ENCODE results near the gene GOLGA7B.

Gene GOLGA7B

GRCh38 chr10:97903128-97904017, 53.7 kb downstream of the GOLGA7B start:
- no peak for TF ChIP-seq CEBPB (IDR thresholded peaks at IDR 0.05)
- no peak for TF ChIP-seq CREB1 (IDR thresholded peaks at IDR 0.05; ENCODE audit: low read depth)
- TF ChIP-seq REST (IDR thresholded peaks at IDR 0.05; ENCODE audit: low read depth): no peak
- TF ChIP-seq RAD21 (IDR thresholded peaks at IDR 0.05; ENCODE audit: low read depth): no peak
- TF ChIP-seq MAX (IDR thresholded peaks at IDR 0.05): no peak
- TF ChIP-seq EGR1 (IDR thresholded peaks at IDR 0.05): no peak
- TF ChIP-seq ZBTB7A (IDR thresholded peaks at IDR 0.05; ENCODE audit: low read depth): no peak
- TF ChIP-seq TAF1 (IDR thresholded peaks at IDR 0.05; ENCODE audit: low read depth): no peak
- no peak for TF ChIP-seq EP300 (IDR thresholded peaks at IDR 0.05; ENCODE audit: borderline replicate concordance)
- TF ChIP-seq TEAD4 (IDR thresholded peaks at IDR 0.05): no peak
- no peak for TF ChIP-seq USF1 (IDR thresholded peaks at IDR 0.05)
- TF ChIP-seq YY1 (IDR thresholded peaks at IDR 0.05; ENCODE audit: low read depth): no peak
- no peak for TF ChIP-seq FOXM1 (IDR thresholded peaks at IDR 0.05; ENCODE audit: borderline replicate concordance, low read depth)
- no peak for TF ChIP-seq NFIC (IDR thresholded peaks at IDR 0.05)
- no peak for TF ChIP-seq TCF12 (IDR thresholded peaks at IDR 0.05; ENCODE audit: low read depth)

GRCh38 chr10:97904018-97904381, 54.4 kb downstream of the GOLGA7B start:
- no peak for TF ChIP-seq YY1 (IDR thresholded peaks at IDR 0.05; ENCODE audit: low read depth)
- TF ChIP-seq USF1 (IDR thresholded peaks at IDR 0.05): no peak
- no peak for TF ChIP-seq TAF1 (IDR thresholded peaks at IDR 0.05; ENCODE audit: low read depth)
- no peak for TF ChIP-seq MAX (IDR thresholded peaks at IDR 0.05)
- no peak for TF ChIP-seq CEBPB (IDR thresholded peaks at IDR 0.05)
- no peak for TF ChIP-seq REST (IDR thresholded peaks at IDR 0.05; ENCODE audit: low read depth)
- no peak for TF ChIP-seq EP300 (IDR thresholded peaks at IDR 0.05; ENCODE audit: borderline replicate concordance)
- TF ChIP-seq ZBTB7A (IDR thresholded peaks at IDR 0.05; ENCODE audit: low read depth): no peak
- TF ChIP-seq NFIC (IDR thresholded peaks at IDR 0.05): no peak
- no peak for TF ChIP-seq FOXM1 (IDR thresholded peaks at IDR 0.05; ENCODE audit: borderline replicate concordance, low read depth)
- TF ChIP-seq CREB1 (IDR thresholded peaks at IDR 0.05; ENCODE audit: low read depth): no peak
- TF ChIP-seq TCF12 (IDR thresholded peaks at IDR 0.05; ENCODE audit: low read depth): no peak
- no peak for TF ChIP-seq RAD21 (IDR thresholded peaks at IDR 0.05; ENCODE audit: low read depth)
- no peak for TF ChIP-seq TEAD4 (IDR thresholded peaks at IDR 0.05)
- no peak for TF ChIP-seq EGR1 (IDR thresholded peaks at IDR 0.05)

GRCh38 chr10:97904576-97904975, 54.9 kb downstream of the GOLGA7B start:
- no peak for TF ChIP-seq MAX (IDR thresholded peaks at IDR 0.05)
- no peak for TF ChIP-seq RAD21 (IDR thresholded peaks at IDR 0.05; ENCODE audit: low read depth)
- no peak for TF ChIP-seq YY1 (IDR thresholded peaks at IDR 0.05; ENCODE audit: low read depth)
- TF ChIP-seq CREB1 (IDR thresholded peaks at IDR 0.05; ENCODE audit: low read depth): no peak
- no peak for TF ChIP-seq TCF12 (IDR thresholded peaks at IDR 0.05; ENCODE audit: low read depth)
- TF ChIP-seq TEAD4 (IDR thresholded peaks at IDR 0.05): no peak
- no peak for TF ChIP-seq NFIC (IDR thresholded peaks at IDR 0.05)
- no peak for TF ChIP-seq TAF1 (IDR thresholded peaks at IDR 0.05; ENCODE audit: low read depth)
- TF ChIP-seq REST (IDR thresholded peaks at IDR 0.05; ENCODE audit: low read depth): no peak
- TF ChIP-seq CEBPB (IDR thresholded peaks at IDR 0.05): no peak
- no peak for TF ChIP-seq EP300 (IDR thresholded peaks at IDR 0.05; ENCODE audit: borderline replicate concordance)
- TF ChIP-seq ZBTB7A (IDR thresholded peaks at IDR 0.05; ENCODE audit: low read depth): no peak
- TF ChIP-seq USF1 (IDR thresholded peaks at IDR 0.05): no peak
- TF ChIP-seq FOXM1 (IDR thresholded peaks at IDR 0.05; ENCODE audit: borderline replicate concordance, low read depth): no peak
- no peak for TF ChIP-seq EGR1 (IDR thresholded peaks at IDR 0.05)

Measured in Ishikawa (cell line).